NCI-H526 (cell line): ENCODE measurements around the gene ART5.
"Not testable (repeated sequence)": the region's sequence is repeated elsewhere in the genome, so short reads cannot be mapped to it uniquely, and the experiment has no call there.

ENCODE experiments used
- DNase-seq, 2 experiments: peaks; one replicate each; lab custom pipeline; 2025; lab: John Stamatoyannopoulos, UW

The ART5 gene

GRCh38 chr11:3622521-3622920 is 19.3 kb downstream of the ART5 start:
- no peak for DNase-seq

GRCh38 chr11:3617990-3618389 is 23.8 kb downstream of the ART5 start:
- DNase-seq = no peak

GRCh38 chr11:3616721-3617460 is 24.9 kb downstream of the ART5 start:
- no peak for DNase-seq

- DNase-seq = peak in 1 of 2 experiments; percentile 20
Measured at GRCh38 chr11:3615998-3616397, 25.8 kb downstream of the ART5 start.

- DNase-seq = no peak
Measured at GRCh38 chr11:3614742-3615171, 27.0 kb downstream of the ART5 start.

GRCh38 chr11:3613998-3614741 is 27.6 kb downstream of the ART5 start:
- DNase-seq = no peak

- no peak for DNase-seq
Measured at GRCh38 chr11:3611976-3612678, 29.7 kb downstream of the ART5 start.

- DNase-seq = no peak
Measured at GRCh38 chr11:3610846-3611245, 30.9 kb downstream of the ART5 start.

GRCh38 chr11:3609416-3610265 is 32.2 kb downstream of the ART5 start:
- peak in 1 of 2 experiments; percentile 78 for DNase-seq

GRCh38 chr11:3605771-3606203 is 36.0 kb downstream of the ART5 start:
- no peak for DNase-seq

- DNase-seq = no peak
Measured at GRCh38 chr11:3605283-3605662, 36.5 kb downstream of the ART5 start.

- no peak for DNase-seq
Measured at GRCh38 chr11:3604167-3604566, 37.6 kb downstream of the ART5 start.

GRCh38 chr11:3600201-3600600 is 41.6 kb downstream of the ART5 start:
- DNase-seq = not testable (repeated sequence)

- DNase-seq = not testable (repeated sequence)
Measured at GRCh38 chr11:3597743-3598142, 44.0 kb downstream of the ART5 start.

- DNase-seq = peak in 1 of 2 experiments; percentile 72
Measured at GRCh38 chr11:3591326-3591725, 50.5 kb downstream of the ART5 start.

- peak; percentile 68 to 74 for DNase-seq
Measured at GRCh38 chr11:3590193-3590592, 51.6 kb downstream of the ART5 start.

GRCh38 chr11:3588776-3589175 is 53.0 kb downstream of the ART5 start:
- not testable (repeated sequence) for DNase-seq
